Adipose tissue (tissue), 3 donors: Measurements from ENCODE around the gene MYH7. TPM values are rescaled to one million over a fixed set of nuclear protein-coding genes. Genes with fewer than 3 reads are reported as not detected.

Source experiments
- H3K27ac ChIP-seq: one replicate; pipeline ENCODE4 v1.5.1; 2013; ENCODE audit warnings: low read depth, low read length
- WGBS, 3 donors: extraction: QIAGEN DNeasy Blood & Tissue Kit; methylation state at CpG; one replicate each; pipeline ENCODE4 v1.1.7; 2013; 5-methylcytosine and 5-hydroxymethylcytosine counted together
- polyA plus RNA-seq, 3 donors: library from polyadenylated mRNA; stranded (reverse); fragments of 200-250 nt; gene quantifications; one replicate each; pipeline ENCODE4 v1.2.3, GENCODE V29; 2013
- donor health status: healthy with polysubstance abuse.
- donor health status: Bipolar disorder and iron deficiency.
- donor health status: healthy.

Gene MYH7
- polyA plus RNA-seq, 3 donors, result 0.07 to 6.5 (median 2.8) TPM

DNA sequence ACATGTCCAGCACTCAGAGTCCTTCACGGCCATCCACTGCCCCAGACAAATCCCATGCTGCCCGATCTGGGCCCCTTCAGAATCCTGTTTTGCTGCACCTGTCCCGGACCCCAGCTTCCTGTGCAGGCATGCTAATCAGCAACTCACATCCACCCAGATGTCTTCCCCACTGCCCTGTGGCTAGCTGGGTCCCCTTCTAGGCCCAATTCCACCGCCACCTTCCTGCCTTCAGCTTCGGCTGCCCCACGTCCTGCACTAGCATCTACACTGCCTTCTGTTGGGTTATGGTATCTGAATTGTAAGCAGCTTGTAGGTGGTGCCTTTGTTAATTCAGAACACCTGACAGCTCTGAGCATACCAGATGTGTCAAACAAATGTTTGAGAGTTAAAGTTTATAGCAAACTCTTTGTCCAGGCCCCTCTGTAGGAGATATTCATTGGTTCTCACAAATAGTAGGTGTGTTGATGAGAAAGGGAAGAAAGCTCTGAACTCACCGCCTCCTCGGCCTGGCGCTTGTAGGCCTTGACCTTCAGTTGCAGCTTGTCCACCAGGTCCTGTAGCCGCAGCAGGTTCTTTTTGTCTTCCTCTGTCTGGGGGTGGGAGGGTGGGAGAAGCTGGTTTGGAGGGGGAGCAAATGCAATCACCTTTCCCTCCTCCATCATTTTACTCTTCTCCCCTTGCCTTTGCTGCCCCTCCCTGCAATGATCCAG lies 52.6 kb downstream of the MYH7 start:
- WGBS, 3 donors, result 60 to 75% (median 73%) methylated on average over 10 of the region's 10 CpGs
- no peak overlapping the region for H3K27ac ChIP-seq

DNA sequence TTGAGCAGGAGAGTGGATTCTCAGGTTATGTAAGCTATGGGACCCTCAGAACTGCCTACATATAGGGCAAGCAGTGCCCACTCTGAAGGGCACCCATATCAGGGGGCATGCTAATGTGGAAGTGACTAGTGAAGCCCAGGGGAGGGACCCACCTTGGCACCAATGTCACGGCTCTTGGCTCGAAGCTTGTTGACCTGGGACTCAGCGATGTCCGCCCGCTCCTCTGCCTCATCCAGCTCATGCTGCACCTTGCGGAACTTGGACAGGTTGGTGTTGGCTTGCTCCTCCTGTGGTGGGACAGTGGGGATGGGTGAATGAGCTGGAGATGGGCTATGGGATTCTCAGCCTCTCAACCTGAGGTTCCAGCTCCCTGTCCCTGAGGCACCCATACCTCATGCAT lies 53.2 kb downstream of the MYH7 start:
- 92 to 98% (median 93%) methylated on average over 6 of the region's 6 CpGs for WGBS, 3 donors
- H3K27ac ChIP-seq, result no peak overlapping the region

DNA sequence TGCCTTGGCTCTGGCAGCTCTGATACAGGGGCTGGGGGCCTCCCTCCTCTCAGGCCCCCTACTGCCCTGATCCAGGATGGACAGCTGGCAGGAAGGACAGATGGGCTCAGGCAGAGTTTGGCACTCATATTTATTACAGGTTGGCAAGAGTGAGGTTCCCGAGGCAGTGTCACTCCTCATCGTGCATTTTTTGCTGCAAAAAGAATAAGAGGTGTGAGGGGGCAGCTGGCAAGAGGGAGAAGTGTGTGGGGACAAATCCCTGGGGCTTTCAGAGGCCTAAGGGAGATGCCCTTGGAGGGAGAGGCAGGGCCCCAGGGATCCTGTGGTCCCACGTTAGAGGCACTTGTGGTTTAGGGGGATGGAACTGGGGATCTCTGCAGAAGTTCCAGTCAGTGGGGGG lies 53.6 kb downstream of the MYH7 start:
- 34 to 68% (median 35%) methylated on average over 3 of the region's 3 CpGs for WGBS, 3 donors
- H3K27ac ChIP-seq, result no peak overlapping the region

DNA sequence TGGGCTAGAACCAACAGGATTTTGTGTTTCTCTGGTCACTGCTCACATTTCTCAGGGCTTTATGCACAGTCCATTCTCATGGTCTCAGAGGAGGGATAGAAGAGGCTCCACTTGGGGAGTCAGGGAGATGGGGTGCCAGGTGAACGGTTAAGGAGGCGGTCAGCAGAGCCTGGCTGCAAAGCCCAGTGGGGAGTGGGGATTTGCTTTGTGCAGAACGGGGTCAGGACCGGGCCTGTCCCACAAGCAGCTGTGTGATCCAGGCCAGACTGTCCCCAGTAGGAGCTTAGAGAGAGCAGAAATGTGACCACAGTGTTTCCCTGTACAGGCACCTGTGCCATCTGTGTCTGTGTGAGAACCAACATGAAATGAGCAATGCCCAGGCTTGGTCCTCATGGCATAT lies 54.5 kb downstream of the MYH7 start:
- 79 to 83% (median 80%) methylated on average over 4 of the region's 4 CpGs for WGBS, 3 donors
- H3K27ac ChIP-seq, result no peak overlapping the region

DNA sequence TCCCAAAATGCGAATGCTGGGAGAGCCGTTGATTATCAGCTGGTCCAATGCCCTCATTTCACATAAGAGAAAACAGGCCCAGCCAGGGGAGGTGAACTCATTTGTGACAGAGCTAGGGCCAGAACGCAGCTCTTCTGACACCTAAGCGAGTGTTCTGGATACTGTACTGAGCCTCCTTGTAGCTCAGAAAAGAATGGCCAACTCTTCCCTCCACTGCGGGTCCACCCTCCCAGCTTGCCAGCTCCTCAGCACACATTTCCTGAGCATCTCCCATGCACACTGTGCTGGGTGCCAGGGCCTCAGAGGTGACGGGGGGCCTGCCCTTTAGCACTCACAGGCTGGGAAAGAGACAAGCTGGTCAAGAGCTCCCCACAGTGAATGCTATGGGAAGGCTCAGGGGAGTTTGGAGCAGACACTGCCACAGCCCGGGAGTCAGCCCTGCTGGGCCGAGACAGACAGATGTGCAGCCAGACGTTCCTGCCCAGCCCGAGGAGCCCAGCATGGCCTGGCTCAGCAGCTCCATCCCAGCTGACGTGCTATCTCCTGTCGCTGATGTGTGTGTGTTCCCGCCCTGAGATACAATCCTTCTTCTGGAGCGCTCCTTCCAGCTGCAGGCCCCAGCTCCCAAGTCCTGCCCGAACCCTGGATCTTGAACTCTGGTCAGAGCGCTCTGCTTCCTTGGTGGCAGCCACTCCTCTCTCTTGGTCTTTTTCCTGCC lies 55.1 kb downstream of the MYH7 start:
- H3K27ac ChIP-seq, result no peak overlapping the region
- 61 to 65% (median 62%) methylated on average over 16 of the region's 16 CpGs for WGBS, 3 donors

DNA sequence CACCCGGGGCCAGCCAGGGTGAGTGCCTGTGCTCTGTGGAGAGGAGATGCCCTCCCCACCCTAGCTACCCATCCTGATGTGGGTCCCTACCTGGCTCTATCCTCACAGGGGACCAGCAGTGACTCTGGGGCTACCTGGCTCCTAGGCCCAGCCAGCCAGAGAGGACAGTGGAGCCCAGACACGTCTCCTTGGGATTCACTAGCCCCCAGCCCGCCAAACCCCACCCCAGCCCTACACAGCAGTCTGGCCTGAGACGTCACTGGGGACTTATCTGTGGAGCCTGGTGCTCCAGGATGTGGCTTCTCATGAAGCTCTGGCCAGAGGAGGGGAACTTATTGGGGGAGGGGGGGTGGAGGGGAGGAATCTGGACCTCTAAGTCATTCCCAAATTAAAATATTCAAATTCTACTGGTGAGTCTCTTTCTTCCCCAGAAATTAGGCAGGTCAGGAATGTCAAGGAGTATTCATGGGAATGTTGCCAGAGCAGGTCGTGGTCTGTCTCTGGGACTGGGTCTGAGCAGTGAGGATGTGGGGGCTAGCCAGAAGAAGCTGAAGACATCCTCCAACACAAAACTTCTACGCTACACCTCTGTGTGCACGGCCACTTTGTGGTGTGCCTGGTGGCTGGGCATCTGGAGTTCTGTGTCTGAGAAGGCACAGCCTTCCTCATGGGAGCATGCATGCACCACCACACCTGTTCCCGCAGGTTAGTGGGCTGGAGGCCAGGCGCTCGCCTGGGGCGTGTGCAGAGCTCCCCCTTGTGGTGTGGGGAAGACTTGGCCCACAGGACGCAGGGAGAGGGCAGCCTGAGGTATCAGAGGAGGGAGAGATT lies 55.9 kb downstream of the MYH7 start:
- WGBS, 3 donors, result 24 to 37% (median 35%) methylated on average over 12 of the region's 12 CpGs

DNA sequence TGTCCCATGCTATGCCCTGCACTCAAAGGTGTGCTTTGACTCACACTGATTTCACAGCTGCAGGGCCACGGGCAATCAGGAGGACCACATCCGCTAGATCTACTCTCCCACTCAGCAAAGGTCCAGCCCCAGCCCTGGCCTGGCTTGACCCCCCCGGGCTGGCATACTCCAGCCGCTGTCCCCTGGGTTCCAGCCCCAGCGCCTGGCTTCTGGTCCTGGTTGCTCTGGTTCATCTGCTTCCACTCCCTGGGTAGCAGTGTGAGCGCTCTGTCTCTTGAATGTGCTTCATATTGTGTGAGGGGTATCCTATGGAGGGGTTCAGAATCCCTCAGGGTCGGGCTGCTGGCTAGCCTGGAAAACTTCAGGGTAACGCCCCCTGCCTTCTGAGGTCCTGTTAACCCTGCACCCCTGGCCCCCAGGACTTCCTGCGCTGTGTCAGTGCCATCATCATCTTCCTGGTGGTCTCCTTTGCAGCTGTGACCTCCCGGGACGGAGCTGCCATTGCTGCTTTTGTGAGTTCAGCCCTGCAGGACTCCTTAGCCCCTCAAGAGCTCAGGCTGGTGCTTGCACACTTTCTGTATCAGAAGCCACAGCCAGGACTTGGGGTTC lies 56.7 kb downstream of the MYH7 start:
- no peak overlapping the region for H3K27ac ChIP-seq
- WGBS, 3 donors, result 81 to 84% (median 82%) methylated on average over 11 of the region's 11 CpGs

More for the DNA sequence above, 55.9 kb downstream of the MYH7 start:
- no peak overlapping the region for H3K27ac ChIP-seq

DNA sequence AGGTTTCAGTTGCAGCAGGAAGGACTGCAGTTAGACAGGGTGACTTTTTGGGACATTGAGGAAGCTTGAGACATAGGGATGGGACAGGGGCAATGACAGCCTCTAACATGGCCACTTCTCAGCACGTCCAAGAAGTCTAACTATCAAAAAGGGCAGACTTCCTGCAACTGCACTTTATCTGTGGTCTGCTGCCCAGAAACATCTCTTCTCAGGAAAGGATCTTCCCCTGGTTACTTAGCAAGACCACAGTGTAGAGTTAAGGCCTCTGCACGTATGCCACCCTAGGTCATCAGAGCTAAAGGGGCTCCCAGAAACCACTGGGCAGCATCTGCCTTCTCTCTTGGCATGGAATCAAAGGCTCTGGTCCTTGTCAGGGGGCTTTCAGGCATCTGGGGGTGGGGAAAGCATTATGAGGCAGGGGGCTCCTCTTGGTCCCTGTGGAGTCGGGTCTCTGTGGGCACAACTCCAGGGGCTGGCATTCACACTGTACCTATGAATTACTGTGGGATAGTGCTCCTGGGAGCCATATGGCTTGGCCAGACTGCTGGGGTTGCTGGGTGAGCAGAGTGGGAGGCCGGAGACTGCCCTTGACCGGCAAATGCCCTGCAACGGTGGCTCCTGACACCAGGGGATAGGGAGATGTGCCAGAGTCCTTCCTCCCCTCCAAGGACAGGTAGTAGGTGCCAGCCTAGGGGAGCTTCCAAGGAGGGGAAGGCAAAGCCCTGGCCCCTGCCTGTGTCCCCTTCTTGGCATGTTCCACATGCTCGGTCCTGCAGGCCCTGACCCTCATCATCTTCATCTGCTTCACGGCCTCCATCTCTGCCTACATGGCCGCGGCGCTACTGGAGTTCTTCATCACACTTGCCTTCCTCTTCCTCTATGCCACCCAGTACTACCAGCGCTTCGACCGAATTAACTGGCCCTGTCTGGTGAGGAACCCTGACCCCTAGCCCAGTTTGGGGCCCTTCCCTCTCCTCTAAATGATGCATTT lies 57.6 kb downstream of the MYH7 start:
- 82 to 89% (median 87%) methylated on average over 14 of the region's 14 CpGs for WGBS, 3 donors
- H3K27ac ChIP-seq, result peak overlapping the region; percentile 23

DNA sequence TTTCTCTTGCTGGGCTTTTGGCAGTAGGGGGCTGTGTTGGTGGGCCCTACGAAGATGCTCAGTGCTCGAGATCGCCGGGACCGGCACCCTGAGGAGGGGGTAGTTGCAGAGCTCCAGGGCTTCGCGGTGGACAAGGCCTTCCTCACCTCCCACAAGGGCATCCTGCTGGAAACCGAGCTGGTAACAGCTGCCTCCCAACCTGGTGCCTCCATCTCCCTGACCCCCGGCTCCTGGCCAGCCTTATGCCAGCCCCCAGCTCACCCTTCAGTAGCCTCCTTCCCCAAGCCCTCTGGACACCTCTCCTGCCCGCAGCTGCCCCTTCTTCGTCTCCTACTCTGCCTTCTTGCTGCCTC lies 58.3 kb downstream of the MYH7 start:
- H3K27ac ChIP-seq, result peak overlapping the region; percentile 23
- 64 to 79% (median 66%) methylated on average over 11 of the region's 11 CpGs for WGBS, 3 donors

DNA sequence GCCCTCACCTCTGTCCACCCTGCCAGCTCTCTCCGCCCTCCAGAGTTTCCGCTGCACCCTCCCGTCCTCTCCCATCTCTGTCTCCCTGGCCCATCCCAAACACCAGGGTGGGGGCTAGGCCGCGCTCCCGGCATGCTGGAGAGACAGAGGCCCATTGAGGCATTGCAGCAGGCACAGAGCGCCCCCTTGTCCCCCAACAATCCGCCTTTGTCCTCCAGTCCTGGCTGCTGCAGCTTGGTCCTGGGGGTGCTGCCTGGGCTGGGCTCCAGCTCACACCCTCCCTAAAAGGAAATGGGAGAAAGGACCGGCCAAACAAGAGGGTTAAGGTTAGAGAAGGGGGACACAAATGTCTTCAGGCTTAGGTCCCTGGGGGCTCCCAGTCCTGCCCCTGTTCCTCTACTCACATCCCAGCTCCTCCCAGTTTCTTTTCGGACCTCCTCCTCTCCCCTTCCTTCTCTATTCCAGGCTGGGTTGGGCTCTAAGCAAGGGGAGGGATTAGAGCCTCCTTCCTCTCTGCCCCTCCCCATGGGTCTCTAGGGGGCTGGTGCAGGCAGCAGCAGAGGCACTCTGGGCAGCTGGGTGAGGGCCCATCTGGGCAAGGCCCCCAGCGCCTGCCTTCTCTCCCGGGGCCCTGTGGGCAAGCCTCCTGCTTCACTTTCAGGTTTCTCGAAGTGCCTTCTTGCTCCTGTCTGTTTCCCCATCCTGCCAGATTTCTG lies 58.8 kb downstream of the MYH7 start, which contains the start of gene CMTM5:
Gene CMTM5, plus strand, starts transcription at position 565 of the 716 bp plus-strand sequence. CDS start 206 bp downstream, outside the sequence.
- peak within 1 kb of the TSS; percentile 23 for H3K27ac ChIP-seq
- 54 to 79% (median 56%) methylated on average over 12 to 13 of the region's 13 CpGs for WGBS, 3 donors

DNA sequence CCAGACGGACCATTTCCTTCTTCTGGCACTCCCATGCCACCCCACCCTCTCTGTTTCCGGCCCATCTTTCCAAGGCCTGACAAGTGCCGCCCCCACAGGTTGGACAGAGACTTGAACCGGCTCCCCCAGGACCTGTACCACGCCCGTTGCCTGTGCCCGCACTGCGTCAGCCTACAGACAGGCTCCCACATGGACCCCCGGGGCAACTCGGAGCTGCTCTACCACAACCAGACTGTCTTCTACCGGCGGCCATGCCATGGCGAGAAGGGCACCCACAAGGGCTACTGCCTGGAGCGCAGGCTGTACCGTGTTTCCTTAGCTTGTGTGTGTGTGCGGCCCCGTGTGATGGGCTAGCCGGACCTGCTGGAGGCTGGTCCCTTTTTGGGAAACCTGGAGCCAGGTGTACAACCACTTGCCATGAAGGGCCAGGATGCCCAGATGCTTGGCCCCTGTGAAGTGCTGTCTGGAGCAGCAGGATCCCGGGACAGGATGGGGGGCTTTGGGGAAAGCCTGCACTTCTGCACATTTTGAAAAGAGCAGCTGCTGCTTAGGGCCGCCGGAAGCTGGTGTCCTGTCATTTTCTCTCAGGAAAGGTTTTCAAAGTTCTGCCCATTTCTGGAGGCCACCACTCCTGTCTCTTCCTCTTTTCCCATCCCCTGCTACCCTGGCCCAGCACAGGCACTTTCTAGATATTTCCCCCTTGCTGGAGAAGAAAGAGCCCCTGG lies 59.8 kb downstream of the MYH7 start:
- H3K27ac ChIP-seq, result no peak overlapping the region
- WGBS, 3 donors, result 87 to 90% (median 90%) methylated on average over 21 of the region's 21 CpGs

DNA sequence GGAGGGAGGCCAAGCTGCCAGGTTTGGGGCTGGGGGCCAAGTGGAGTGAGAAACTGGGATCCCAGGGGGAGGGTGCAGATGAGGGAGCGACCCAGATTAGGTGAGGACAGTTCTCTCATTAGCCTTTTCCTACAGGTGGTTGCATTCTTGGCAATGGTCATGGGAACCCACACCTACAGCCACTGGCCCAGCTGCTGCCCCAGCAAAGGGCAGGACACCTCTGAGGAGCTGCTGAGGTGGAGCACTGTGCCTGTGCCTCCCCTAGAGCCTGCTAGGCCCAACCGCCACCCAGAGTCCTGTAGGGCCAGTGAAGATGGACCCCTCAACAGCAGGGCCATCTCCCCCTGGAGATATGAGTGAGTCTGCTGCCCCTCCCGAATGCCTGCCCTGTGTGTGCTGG lies 62.4 kb downstream of the MYH7 start:
- 85 to 94% (median 88%) methylated on average over 3 of the region's 3 CpGs for WGBS, 3 donors
- no peak overlapping the region for H3K27ac ChIP-seq

DNA sequence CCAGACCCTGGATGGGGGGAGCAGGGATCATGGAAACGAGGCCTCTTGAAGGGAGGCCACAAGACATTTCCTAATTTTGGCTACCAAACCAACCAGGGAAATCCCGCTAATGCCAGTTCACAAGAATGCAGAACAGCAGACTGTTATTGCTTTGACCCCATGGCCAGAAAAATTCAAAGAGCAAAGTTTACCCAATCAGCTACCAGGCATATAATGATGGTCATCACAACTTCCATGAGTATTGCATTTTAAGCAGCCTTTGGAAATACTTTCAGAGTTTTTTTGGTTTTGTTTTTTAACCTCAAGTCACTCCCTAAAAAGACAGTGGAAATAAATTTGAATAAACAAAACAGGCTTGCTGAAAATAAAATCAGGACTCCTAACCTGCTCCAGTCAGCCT lies 63.0 kb downstream of the MYH7 start, which contains the start of gene IL25:
Gene IL25, plus strand, starts transcription at position 301 of the 400 bp plus-strand sequence.
- WGBS, 3 donors, result 67 to 78% (median 74%) methylated on average over 2 of the region's 2 CpGs
- no peak within 1 kb of the TSS for H3K27ac ChIP-seq

DNA sequence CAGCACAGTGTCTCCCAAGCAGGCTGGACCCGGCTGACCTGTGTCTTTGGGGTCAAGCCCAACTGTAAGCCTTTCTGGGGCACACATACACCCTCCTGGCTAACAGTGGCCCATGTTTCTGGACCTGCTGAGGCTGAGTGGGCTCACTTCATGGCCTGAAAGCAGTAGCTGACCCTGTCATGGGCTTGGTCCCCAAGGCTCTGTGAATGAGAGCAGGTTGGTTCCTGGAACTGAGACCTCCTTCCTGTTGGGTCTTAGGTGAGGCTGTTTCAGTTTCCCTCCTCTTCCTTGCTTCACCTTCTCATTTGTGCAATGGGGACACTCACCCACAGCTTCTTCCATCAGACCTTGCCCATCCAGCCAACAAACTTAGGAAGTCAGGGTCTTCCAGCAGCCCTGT lies 63.6 kb downstream of the MYH7 start:
- no peak overlapping the region for H3K27ac ChIP-seq
- 87 to 100% (median 96%) methylated on average over 1 of the region's 1 CpG for WGBS, 3 donors

DNA sequence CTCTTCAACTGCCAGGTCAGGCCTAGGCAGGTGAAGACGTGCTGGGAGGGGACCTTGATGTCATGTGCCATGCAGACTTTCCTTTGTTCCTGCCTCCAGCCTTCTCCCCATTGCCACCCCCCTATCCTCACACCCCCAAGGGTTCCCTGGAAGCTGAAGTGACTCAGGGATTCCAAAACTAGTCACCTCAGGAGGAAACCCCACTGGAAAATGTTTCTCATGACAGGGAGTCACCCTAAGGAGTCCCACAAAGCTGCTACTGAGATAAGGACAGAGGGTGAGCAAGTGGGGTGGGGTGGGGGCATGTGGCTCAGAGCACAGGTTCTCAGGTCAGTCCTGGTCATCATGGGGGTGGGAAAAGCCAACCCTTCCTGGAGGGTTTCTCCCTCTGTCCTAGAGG lies 65.2 kb downstream of the MYH7 start:
- 50 to 61% (median 57%) methylated on average over 1 of the region's 1 CpG for whole genome bisulfite sequencing, 3 donors
- no peak overlapping the region for H3K27ac ChIP-seq

DNA sequence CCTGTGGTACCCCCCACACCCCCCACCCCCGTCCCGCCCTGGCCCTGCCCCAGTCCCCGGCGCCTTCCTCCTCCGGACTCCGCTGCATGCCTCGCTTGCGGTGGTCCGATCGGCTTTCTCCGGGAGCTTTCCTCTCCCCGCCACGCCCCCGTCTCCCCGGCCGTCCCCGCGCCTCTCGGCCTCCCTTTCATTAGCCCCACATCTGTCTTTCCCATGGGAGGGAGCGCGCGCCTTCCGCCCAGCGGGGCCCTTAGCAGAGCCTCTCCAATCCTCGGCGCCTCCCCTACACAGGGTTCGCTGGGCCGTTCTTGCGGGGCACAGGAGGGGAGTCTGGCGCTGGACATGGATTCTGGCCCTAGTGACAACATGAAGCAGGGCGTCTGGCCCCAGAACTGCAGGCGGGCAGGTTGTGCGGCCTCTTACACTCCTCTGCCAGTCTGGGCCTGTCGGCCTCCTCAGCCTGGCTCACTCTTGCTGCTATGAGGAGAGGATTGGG lies 69.0 kb downstream of the MYH7 start:
- H3K27ac ChIP-seq, result no peak overlapping the region
- WGBS, 3 donors, result 24 to 46% (median 37%) methylated on average over 25 to 34 of the region's 34 CpGs
